ENCODE data around the gene SNX20. TPM values are rescaled to one million over a fixed set of nuclear protein-coding genes. Genes with fewer than 3 reads are reported as not detected.

SNX20 gene
- total and polyA plus RNA-seq, 2 donors from 2014 or later, result 0.67 to 6.2 TPM

GRCh38 chr16:50640919-50641817 is 39.9 kb downstream of the SNX20 start:
- DNase-seq (no peak), FAIRE-seq (no peak)
- no peak overlapping the region for H3K9ac ChIP-seq (ENCODE audit: low read length in 3 of 3)
- intact Hi-C loops (cut with DNase I), result no loop called here
- no peak for TF ChIP-seq CTCF (IDR thresholded peaks at IDR 0.05; ENCODE audit: borderline replicate concordance, extremely low read depth, insufficient read depth)
- H3K27me3 ChIP-seq (ENCODE audit: control insufficient read depth, insufficient read depth, low read length), result no peaks in the 10 kb centered on the region
- H3K4me1 ChIP-seq (ENCODE audit: control insufficient read depth in 2 of 3, insufficient read depth in 2 of 3, low read depth in 1 of 3, low read length in 3 of 3), result no peaks in the 10 kb centered on the region
- no peak overlapping the region for H3K27ac ChIP-seq (ENCODE audit: low read depth in 2 of 2, low read length in 2 of 2)
- no peaks in the 10 kb centered on the region for H3K9me3 ChIP-seq (ENCODE audit: control insufficient read depth in 2 of 3, insufficient read depth in 1 of 3, low read length in 3 of 3)
- no peak overlapping the region for H3K4me3 ChIP-seq (ENCODE audit: low read length in 3 of 3)
- H3K36me3 ChIP-seq (ENCODE audit: control insufficient read depth in 2 of 3, insufficient read depth in 3 of 3, low read length in 3 of 3), result no peaks in the 10 kb centered on the region

- peak in 2 of 5 donors; percentile 56 to 63 for DNase-seq
- no peaks in the 10 kb centered on the region for H3K36me3 ChIP-seq (ENCODE audit: control insufficient read depth in 2 of 3, insufficient read depth in 3 of 3, low read length in 3 of 3)
- no peaks in the 10 kb centered on the region for H3K9me3 ChIP-seq (ENCODE audit: control insufficient read depth in 2 of 3, insufficient read depth in 1 of 3, low read length in 3 of 3)
- FAIRE-seq, result no peak
- H3K27me3 ChIP-seq (ENCODE audit: control insufficient read depth, insufficient read depth, low read length), result no peaks in the 10 kb centered on the region
- TF ChIP-seq CTCF (IDR thresholded peaks at IDR 0.05; ENCODE audit: borderline replicate concordance, extremely low read depth, insufficient read depth), result no peak
- no peak overlapping the region for H3K27ac ChIP-seq (ENCODE audit: low read depth in 2 of 2, low read length in 2 of 2)
- no peaks in the 10 kb centered on the region for H3K4me1 ChIP-seq (ENCODE audit: control insufficient read depth in 2 of 3, insufficient read depth in 2 of 3, low read depth in 1 of 3, low read length in 3 of 3)
- no peak overlapping the region for H3K9ac ChIP-seq (ENCODE audit: low read length in 3 of 3)
- no peak overlapping the region for H3K4me3 ChIP-seq (ENCODE audit: low read length in 3 of 3)
- intact Hi-C loops (cut with DNase I), result no loop called here
Measured at GRCh38 chr16:50640391-50640790, 40.7 kb downstream of the SNX20 start.

GRCh38 chr16:50638816-50639670 is 42.1 kb downstream of the SNX20 start:
- no peak for FAIRE-seq
- intact Hi-C loops (cut with DNase I), result no loop called here
- no peak overlapping the region for H3K4me3 ChIP-seq (ENCODE audit: low read length in 3 of 3)
- TF ChIP-seq CTCF (IDR thresholded peaks at IDR 0.05; ENCODE audit: borderline replicate concordance, extremely low read depth, insufficient read depth), result no peak
- no peaks in the 10 kb centered on the region for H3K4me1 ChIP-seq (ENCODE audit: control insufficient read depth in 2 of 3, insufficient read depth in 2 of 3, low read depth in 1 of 3, low read length in 3 of 3)
- H3K9ac ChIP-seq (ENCODE audit: low read length in 3 of 3), result no peak overlapping the region
- H3K27me3 ChIP-seq (ENCODE audit: control insufficient read depth, insufficient read depth, low read length), result no peaks in the 10 kb centered on the region
- H3K36me3 ChIP-seq (ENCODE audit: control insufficient read depth in 2 of 3, insufficient read depth in 3 of 3, low read length in 3 of 3), result no peaks in the 10 kb centered on the region
- H3K27ac ChIP-seq (ENCODE audit: low read depth in 2 of 2, low read length in 2 of 2), result no peak overlapping the region
- DNase-seq, result no peak
- H3K9me3 ChIP-seq (ENCODE audit: control insufficient read depth in 2 of 3, insufficient read depth in 1 of 3, low read length in 3 of 3), result no peaks in the 10 kb centered on the region
